HG03064 (cell line): ENCODE data around the gene SIGLEC11.

Experiments
- ATAC-seq: cut with Tn5 transposase; IDR thresholded peaks from one replicate; pipeline ENCODE4 v1.9.1; 2021; ENCODE audit warnings: low read depth; ENCODE audit not compliant: unreplicated experiment

The SIGLEC11 gene

DNA sequence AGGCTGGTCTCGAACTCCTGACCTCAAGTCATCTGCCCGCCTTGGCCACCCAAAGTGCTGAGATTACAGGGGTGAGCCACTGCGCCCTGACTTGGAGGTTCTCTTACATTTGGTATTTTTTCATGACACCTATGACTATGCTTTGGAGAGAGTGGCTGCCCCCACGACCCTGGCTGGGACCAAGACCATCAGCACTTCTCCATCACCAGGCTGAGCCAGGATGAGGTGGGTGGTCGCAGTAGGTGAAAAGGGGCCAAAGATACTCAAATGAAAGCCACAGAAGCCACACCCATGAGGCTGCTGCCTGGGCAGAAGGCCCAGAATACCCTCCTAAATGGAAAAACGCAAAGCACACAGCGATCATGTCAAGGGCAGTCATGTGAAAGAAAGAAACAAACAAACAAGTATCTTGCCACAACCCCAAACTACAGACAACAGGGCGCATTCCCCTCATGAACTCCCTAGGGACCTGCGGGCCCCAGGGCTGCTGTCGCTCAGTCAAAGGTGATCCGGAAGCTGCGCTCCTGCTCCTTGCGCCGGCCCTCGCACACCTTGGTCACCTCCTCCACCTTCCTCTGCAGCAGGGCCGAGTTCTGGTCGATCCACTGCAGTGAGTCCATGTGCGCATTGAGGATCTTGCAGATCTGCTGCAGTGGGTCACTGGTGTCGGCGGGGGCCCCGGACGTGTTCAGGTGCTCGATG is 53.1 kb downstream of the SIGLEC11 start:
- no peak for ATAC-seq

GRCh38 chr19:49906879-49907564 is 54.0 kb downstream of the SIGLEC11 start:
- no peak for ATAC-seq

- ATAC-seq, result no peak
These were observed 56.8 kb downstream of the SIGLEC11 start for GRCh38 chr19:49904136-49904535.
